ENCODE data around the gene TFIP11.

TFIP11 gene

GRCh38 chr22:26503758-26504157 lies 8.5 kb downstream of the TFIP11 start:
- no peak for DNase-seq (ENCODE audit: low spot score)

GRCh38 chr22:26502688-26503561 lies 9.3 kb downstream of the TFIP11 start:
- DNase-seq (ENCODE audit: low spot score) = peak; percentile 84

GRCh38 chr22:26501996-26502395 lies 10.3 kb downstream of the TFIP11 start:
- no peak for DNase-seq (ENCODE audit: low spot score)

GRCh38 chr22:26499188-26499703 lies 13.0 kb downstream of the TFIP11 start:
- no peak for DNase-seq (ENCODE audit: low spot score)

GRCh38 chr22:26496456-26496855 lies 15.8 kb downstream of the TFIP11 start:
- DNase-seq (ENCODE audit: low spot score) = no peak

GRCh38 chr22:26494506-26494905 lies 17.8 kb downstream of the TFIP11 start:
- DNase-seq (ENCODE audit: low spot score) = no peak

GRCh38 chr22:26492220-26492619 lies 20.1 kb downstream of the TFIP11 start:
- DNase-seq (ENCODE audit: low spot score) = no peak

- no peak for DNase-seq (ENCODE audit: low spot score)
Observed at GRCh38 chr22:26489447-26490036, 22.7 kb downstream of the TFIP11 start.

GRCh38 chr22:26487996-26488395 lies 24.3 kb downstream of the TFIP11 start:
- no peak for DNase-seq (ENCODE audit: low spot score)

- no peak for DNase-seq (ENCODE audit: low spot score)
Observed at GRCh38 chr22:26486394-26486793, 25.9 kb downstream of the TFIP11 start.

GRCh38 chr22:26485806-26486390 lies 26.4 kb downstream of the TFIP11 start:
- no peak for DNase-seq (ENCODE audit: low spot score)

GRCh38 chr22:26485013-26485412 lies 27.3 kb downstream of the TFIP11 start:
- DNase-seq (ENCODE audit: low spot score) = no peak

GRCh38 chr22:26484360-26484706 lies 27.9 kb downstream of the TFIP11 start:
- DNase-seq (ENCODE audit: low spot score) = no peak

GRCh38 chr22:26483439-26484359 lies 28.6 kb downstream of the TFIP11 start, which contains the start of the genes HPS4 and SRRD:
Gene HPS4, minus strand, starts transcription at chr22:26483783. Its CDS starts 2,021 bp downstream, at chr22:26481762.
Gene SRRD, plus strand, starts transcription at chr22:26483877. Its CDS starts 14 bp downstream, at chr22:26483891.
- DNase-seq (ENCODE audit: low spot score) = peak; percentile 98

GRCh38 chr22:26483043-26483438 lies 29.2 kb downstream of the TFIP11 start:
- DNase-seq (ENCODE audit: low spot score) = no peak

GRCh38 chr22:26482161-26482560 lies 30.1 kb downstream of the TFIP11 start:
- DNase-seq (ENCODE audit: low spot score) = no peak

- DNase-seq (ENCODE audit: low spot score) = no peak
Observed at GRCh38 chr22:26481694-26482093, 30.6 kb downstream of the TFIP11 start.

- no peak for DNase-seq (ENCODE audit: low spot score)
Observed at GRCh38 chr22:26481112-26481693, 31.1 kb downstream of the TFIP11 start.

GRCh38 chr22:26480611-26480932 lies 31.7 kb downstream of the TFIP11 start:
- DNase-seq (ENCODE audit: low spot score) = no peak

- no peak for DNase-seq (ENCODE audit: low spot score)
Observed at GRCh38 chr22:26479792-26480610, 32.3 kb downstream of the TFIP11 start.

Data from iPS-NIHi11 (cell line).